Hematopoietic multipotent progenitor cell treated with erythropoietin and hydrocortisone succinate and interleukin-3 and kit ligand, for 4 days (in vitro differentiated cells): ENCODE measurements around the gene TDG.
"Not testable (repeated sequence)": the region's sequence is repeated elsewhere in the genome, so short reads cannot be mapped to it uniquely, and the experiment has no call there.

Source experiments
- DNase-seq: peaks from one replicate; pipeline ENCODE4 v3.0.0-alpha.2; 2015

TDG gene

DNA sequence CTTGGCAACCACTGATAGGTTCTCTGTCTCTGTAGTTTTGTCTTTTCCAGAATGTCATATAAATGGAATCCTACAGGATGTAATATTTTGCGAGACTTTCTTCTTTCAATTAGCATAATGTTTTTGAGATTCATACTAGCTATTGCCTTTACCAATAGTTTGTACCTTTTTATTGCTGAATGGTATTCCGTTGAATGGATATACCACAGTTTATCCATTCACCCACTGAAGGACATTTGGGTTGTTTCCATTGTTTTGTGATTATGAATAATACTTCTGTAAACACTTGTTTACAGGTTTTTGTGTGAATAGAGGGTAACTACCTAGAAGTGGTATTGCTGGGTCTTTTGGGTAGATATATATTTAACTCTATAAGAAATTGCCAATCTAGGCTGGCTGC, 58.0 kb downstream of the TDG start:
- DNase-seq, result no peak

GRCh38 chr12:104024348-104024747, 58.7 kb downstream of the TDG start:
- DNase-seq, result no peak

DNA sequence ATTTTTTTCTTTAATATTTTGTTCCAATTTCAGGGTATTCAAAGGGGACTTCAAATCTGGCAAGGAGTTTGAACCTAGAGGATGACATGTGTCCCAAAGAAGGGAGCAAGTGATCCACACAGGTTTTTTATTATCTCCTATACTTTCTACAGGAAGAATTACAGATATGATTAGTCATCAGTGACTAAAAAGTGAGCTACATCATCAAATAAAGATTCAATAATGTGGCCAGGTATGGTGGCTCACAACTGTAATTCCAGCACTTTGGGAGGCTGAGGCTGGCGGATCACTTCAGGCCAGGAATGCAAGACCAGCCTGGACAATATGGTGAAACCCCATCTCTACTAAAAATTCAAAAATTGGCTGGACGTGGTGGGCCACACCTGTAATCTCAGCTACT, 60.1 kb downstream of the TDG start:
- DNase-seq, result no peak

GRCh38 chr12:104026841-104027599, 61.3 kb downstream of the TDG start:
- no peak for DNase-seq

DNA sequence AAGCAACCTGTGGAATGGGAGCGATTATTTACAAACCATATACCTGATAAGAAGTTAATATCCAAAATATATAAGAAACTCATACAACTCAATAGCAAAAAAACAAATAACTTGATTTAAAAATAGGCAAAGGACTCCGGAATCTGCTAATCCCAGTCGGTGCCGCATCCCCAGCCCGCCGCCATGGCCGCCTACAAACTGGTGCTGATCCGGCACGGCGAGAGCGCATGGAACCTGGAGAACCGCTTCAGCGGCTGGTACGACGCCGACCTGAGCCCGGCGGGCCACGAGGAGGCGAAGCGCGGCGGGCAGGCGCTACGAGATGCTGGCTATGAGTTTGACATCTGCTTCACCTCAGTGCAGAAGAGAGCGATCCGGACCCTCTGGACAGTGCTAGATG, 64.9 kb downstream of the TDG start:
- not testable (repeated sequence) for DNase-seq

- not testable (repeated sequence) for DNase-seq
Measured at GRCh38 chr12:104036143-104036542, 70.5 kb downstream of the TDG start.
